SIG-M5 (cell line): ENCODE data around the gene OR5K1.

Experiments
- DNase-seq: peaks from one replicate; lab custom pipeline; 2025; lab: John Stamatoyannopoulos, UW

OR5K1 gene

DNA sequence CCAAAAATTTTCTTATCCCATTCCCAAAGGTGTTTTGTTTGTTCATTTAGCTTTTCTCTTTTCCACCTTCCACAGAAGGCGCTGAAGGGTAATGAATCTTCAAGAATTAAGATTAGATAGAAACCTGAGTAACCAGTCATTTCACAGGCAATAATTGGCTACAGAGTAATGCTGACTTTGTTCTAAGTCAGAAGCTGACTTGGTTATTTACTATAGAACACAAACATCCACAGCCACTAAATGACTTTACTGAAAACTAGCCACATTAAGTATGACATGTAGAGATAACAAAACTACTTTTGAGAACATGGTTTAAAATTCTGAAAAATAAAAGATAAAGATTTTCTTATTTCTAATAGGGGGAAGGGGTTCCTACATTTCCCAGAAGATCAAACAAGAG is 51.9 kb downstream of the OR5K1 start:
- no peak for DNase-seq

DNA sequence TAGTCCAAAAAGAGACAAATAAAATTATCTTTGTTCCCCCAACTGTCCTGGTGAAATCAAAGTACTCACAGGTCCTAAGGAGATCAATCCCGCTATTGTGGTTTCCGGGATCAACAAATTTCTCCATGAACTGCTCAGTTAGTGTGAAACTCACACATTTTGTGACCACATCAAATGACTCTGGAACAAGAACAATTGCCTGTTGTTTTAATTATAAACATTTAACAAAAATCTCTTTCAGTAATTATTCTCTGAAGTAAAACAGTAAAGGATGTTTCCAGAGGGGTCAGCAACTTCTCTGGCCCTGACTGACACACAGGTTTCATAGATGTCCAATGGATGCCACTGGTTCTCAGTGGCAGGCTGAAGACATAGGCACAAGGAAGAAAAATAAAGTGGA is 55.8 kb downstream of the OR5K1 start:
- no peak for DNase-seq

DNA sequence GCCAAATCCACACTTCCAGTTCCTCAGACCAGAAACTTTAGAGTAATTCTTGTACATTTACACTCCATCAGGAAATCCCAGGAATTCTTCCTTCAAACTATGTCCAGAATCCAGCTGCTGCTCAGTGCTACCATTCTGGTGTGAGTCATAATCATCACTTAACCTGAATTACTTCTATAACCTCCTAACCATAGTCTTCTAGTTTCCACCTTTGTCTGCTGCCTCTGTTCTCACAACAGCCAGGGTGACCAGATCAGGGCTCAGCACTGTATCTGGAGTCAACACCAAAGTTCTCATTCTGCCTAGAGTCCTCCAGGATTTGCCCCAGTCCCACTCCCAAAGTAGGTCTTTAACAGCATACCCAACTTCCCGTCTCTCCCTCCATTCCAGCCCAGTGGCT is 56.4 kb downstream of the OR5K1 start:
- DNase-seq = no peak

DNA sequence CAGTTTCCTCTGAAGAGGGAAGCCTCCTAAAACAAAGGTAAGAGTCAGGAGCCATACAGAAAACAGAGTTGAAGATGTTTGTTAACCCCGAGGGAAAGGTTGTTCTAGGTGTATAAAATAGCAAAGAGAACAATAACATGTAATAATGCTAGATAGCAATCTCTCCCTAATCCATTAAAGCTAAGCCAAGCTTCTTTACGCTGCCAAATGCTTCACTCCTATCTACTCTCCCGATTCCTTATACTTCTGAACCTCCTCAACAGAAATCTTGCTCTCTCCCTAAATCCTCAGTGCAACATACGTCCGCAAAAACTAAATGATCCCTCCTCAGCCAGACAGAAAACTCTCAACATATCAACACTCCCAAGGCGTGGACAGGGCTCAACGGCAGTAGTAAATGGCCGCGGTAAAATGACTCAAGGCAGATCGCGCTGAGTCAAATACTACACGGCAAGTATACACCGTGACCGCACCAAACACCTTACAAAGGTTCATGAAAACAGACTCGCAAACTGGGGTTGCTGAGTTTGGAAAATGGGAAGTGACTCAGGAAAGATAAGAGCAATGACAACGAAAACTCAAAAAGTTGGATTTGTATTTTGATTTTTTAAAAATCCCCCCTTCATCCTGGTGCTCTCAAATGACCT is 59.0 kb downstream of the OR5K1 start:
- DNase-seq = no peak
